Activated CD4-positive, alpha-beta memory T cell treated with anti-CD3 and anti-CD28 coated beads, Interleukin-2, amount 10 ng/mL, durations not matched to agents 7 days and 5 days (primary cell): ENCODE measurements around the gene CLEC10A. TPM values are rescaled to one million over a fixed set of nuclear protein-coding genes. Genes with fewer than 3 reads are reported as not detected.

Source experiments
- CTCF ChIA-PET: fragments of 350-600 bp; sonication (Branson Sonifier 250); formaldehyde crosslinking; loops from one replicate; lab custom pipeline; 2021; ENCODE audit warnings: antibody characterized with exemption, inconsistent platforms; lab: Charles Lee
- POLR2A ChIA-PET: fragments of 350-600 bp; sonication (Branson Sonifier 250); formaldehyde crosslinking; loops from one replicate; lab custom pipeline; 2021; ENCODE audit warnings: antibody characterized with exemption; lab: Charles Lee
- DNase-seq: peaks from one replicate; pipeline ENCODE4 v3.0.0-alpha.2; 2020
- H3K27ac Mint-ChIP-seq: one replicate; pipeline ENCODE4 v1.8.0; 2021; ENCODE audit warnings: mild to moderate bottlenecking, mixed read lengths
- H3K27me3 Mint-ChIP-seq: one replicate; pipeline ENCODE4 v1.8.0; 2021; ENCODE audit warnings: mixed read lengths
- H3K36me3 Mint-ChIP-seq: one replicate; pipeline ENCODE4 v1.8.0; 2021; ENCODE audit warnings: low read depth, mixed read lengths
- H3K4me1 Mint-ChIP-seq: one replicate; pipeline ENCODE4 v1.8.0; 2021; ENCODE audit warnings: mixed read lengths
- H3K4me3 Mint-ChIP-seq: one replicate; pipeline ENCODE4 v1.8.0; 2021; ENCODE audit warnings: mild to moderate bottlenecking, mixed read lengths
- H3K9me3 Mint-ChIP-seq: one replicate; pipeline ENCODE4 v1.8.0; 2021; ENCODE audit warnings: mixed read lengths
- total RNA-seq, 2 experiments: library from RNA; stranded (reverse); gene quantifications; one replicate each; pipeline ENCODE4 v1.2.3, GENCODE V29; 2021

CLEC10A gene
- total RNA-seq, 2 experiments from 2014 or later = not detected

DNA sequence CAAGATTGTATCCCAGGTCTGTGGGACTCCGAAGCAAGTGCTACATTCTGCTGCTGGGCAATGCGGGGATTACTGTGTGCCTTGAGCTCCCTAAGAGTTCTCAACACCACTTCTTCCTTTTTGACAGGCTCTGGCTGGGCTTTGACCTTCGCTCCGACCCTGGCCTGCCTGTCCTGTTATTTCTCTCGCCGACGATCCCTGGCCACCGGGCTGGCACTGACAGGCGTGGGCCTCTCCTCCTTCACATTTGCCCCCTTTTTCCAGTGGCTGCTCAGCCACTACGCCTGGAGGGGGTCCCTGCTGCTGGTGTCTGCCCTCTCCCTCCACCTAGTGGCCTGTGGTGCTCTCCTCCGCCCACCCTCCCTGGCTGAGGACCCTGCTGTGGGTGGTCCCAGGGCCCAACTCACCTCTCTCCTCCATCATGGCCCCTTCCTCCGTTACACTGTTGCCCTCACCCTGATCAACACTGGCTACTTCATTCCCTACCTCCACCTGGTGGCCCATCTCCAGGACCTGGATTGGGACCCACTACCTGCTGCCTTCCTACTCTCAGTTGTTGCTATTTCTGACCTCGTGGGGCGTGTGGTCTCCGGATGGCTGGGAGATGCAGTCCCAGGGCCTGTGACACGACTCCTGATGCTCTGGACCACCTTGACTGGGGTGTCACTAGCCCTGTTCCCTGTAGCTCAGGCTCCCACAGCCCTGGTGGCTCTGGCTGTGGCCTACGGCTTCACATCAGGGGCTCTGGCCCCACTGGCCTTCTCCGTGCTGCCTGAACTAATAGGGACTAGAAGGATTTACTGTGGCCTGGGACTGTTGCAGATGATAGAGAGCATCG is 41.8 kb downstream of the CLEC10A start:
- H3K4me3 Mint-ChIP-seq = peak overlapping the region; percentile 28
- no peak overlapping the region for H3K27ac Mint-ChIP-seq
- POLR2A ChIA-PET = interaction anchor here (1.5 kb wide), 2 partner anchors 8 to 26 kb away, joined by 4 to 9 read pairs; partner anchors contain the start of gene RNASEK
- H3K4me1 Mint-ChIP-seq = peaks cover 57% of the 10 kb centered on the region
- peaks cover 10% of the 10 kb centered on the region for H3K27me3 Mint-ChIP-seq
- CTCF ChIA-PET = interaction anchor here (1.2 to 3.4 kb wide), 4 partner anchors 7 to 98 kb away, joined by 3 to 44 read pairs (median 5); no protein-coding TSS in a partner anchor
- no peaks in the 10 kb centered on the region for H3K9me3 Mint-ChIP-seq
- peaks cover 17% of the 10 kb centered on the region for H3K36me3 Mint-ChIP-seq
- no peak for DNase-seq

GRCh38 chr17:7035591-7036368 is 44.3 kb downstream of the CLEC10A start, which contains the start of gene SLC16A13:
TSS of gene SLC16A13 (plus strand) at chr17:7036015. CDS start at chr17:7036383, 368 bp downstream.
- peak; percentile 99 for DNase-seq
- Mint-ChIP-seq H3K9me3 (no peaks in the 10 kb centered on the region), H3K27ac (peak within 1 kb of the TSS; percentile 96), H3K4me3 (peak within 1 kb of the TSS; percentile 85), H3K36me3 (peaks cover 17% of the 10 kb centered on the region), H3K4me1 (peaks cover 60% of the 10 kb centered on the region), H3K27me3 (no peaks in the 10 kb centered on the region)
- POLR2A ChIA-PET = interaction anchor here (0.6 to 2.6 kb wide), 25 partner anchors 9 to 1138 kb away, joined by 3 to 70 read pairs (median 4); partner anchors contain the start of genes BCL6B, CTDNEP1, DVL2 and PHF23
- CTCF ChIA-PET = interaction anchor here (0.8 to 3.4 kb wide), 13 partner anchors 10 to 185 kb away, joined by 3 to 44 read pairs (median 3); partner anchors contain the start of gene DLG4

GRCh38 chr17:7034955-7035590 is 45.0 kb downstream of the CLEC10A start:
- no peaks in the 10 kb centered on the region for H3K9me3 Mint-ChIP-seq
- CTCF ChIA-PET = interaction anchor here (1.0 to 3.4 kb wide), 12 partner anchors 10 to 184 kb away, joined by 3 to 44 read pairs (median 4); partner anchors contain the start of gene DLG4
- peak; percentile 62 for DNase-seq
- H3K27me3 Mint-ChIP-seq = no peaks in the 10 kb centered on the region
- POLR2A ChIA-PET = interaction anchor here (0.8 to 2.6 kb wide), 19 partner anchors 9 to 1139 kb away, joined by 3 to 70 read pairs (median 4); partner anchors contain the start of genes BCL6B, CTDNEP1, DVL2 and RNASEK
- peak overlapping the region; percentile 96 for H3K27ac Mint-ChIP-seq
- peak overlapping the region; percentile 85 for H3K4me3 Mint-ChIP-seq
- H3K4me1 Mint-ChIP-seq = peaks cover 67% of the 10 kb centered on the region
- H3K36me3 Mint-ChIP-seq = peaks cover 17% of the 10 kb centered on the region

DNA sequence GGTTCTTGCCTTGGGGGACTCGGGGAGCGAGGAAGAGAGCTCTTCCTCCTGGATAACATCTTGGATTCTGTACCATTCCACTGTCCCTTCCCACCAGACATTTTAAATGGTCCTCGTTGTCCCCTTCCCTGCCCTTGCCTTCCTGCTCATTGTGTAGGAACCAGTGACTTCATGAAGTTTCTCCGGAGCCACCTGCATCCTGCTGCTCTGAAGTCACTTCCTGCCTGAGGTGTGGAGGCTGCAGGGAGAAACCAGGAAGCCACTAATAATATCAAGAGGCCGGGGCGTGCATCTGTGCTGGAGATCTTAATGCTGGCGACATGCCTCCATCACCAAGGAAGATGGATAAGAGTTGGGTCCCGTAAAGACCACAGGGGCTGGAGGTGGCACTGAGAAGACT is 50.4 kb downstream of the CLEC10A start:
- Mint-ChIP-seq H3K36me3 (peaks cover 4% of the 10 kb centered on the region), H3K9me3 (no peaks in the 10 kb centered on the region), H3K27me3 (no peaks in the 10 kb centered on the region), H3K27ac (peak overlapping the region; percentile 81), H3K4me3 (peak overlapping the region; percentile 65), H3K4me1 (peaks cover 60% of the 10 kb centered on the region)
- ChIA-PET CTCF (interaction anchor here (1.8 to 1.9 kb wide), 2 partner anchors 8 to 16 kb away, joined by 5 read pairs; no protein-coding TSS in a partner anchor), POLR2A (interaction anchor here (1.2 to 4.9 kb wide), 2 partner anchors 10 to 14 kb away, joined by 3 to 32 read pairs; a partner anchor contains a TSS)
- DNase-seq = peak; percentile 71

- H3K9me3 Mint-ChIP-seq = no peaks in the 10 kb centered on the region
- H3K27ac Mint-ChIP-seq = peak overlapping the region; percentile 81
- CTCF ChIA-PET = interaction anchor here (1.9 kb wide), 1 partner anchor 17 kb away, joined by 5 read pairs; no protein-coding TSS in a partner anchor
- POLR2A ChIA-PET = interaction anchor here (1.2 to 4.9 kb wide), 2 partner anchors 10 to 13 kb away, joined by 3 to 32 read pairs; a partner anchor contains a TSS
- peaks cover under 1% of the 10 kb centered on the region for H3K36me3 Mint-ChIP-seq
- H3K4me3 Mint-ChIP-seq = no peak overlapping the region
- H3K4me1 Mint-ChIP-seq = peaks cover 57% of the 10 kb centered on the region
- DNase-seq = no peak
- H3K27me3 Mint-ChIP-seq = no peaks in the 10 kb centered on the region
Measured at GRCh38 chr17:7029096-7029495, 51.0 kb downstream of the CLEC10A start.

DNA sequence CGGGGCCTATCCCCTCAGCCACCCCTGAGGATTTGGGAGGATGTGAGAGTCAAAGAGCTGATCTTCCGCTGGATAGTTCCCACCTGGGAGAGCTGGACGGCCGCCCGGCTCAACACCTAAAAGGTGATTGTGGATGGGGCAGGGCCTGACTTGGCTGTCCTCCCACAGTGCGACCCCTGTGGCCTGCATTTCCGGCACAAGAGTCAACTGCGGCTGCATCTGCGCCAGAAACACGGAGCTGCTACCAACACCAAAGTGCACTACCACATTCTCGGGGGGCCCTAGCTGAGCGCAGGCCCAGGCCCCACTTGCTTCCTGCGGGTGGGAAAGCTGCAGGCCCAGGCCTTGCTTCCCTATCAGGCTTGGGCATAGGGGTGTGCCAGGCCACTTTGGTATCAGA is 52.7 kb downstream of the CLEC10A start:
- H3K36me3 Mint-ChIP-seq = peaks cover 2% of the 10 kb centered on the region

GRCh38 chr17:7026471-7027115 is 53.5 kb downstream of the CLEC10A start:
- Mint-ChIP-seq H3K9me3 (no peaks in the 10 kb centered on the region), H3K36me3 (peaks cover 2% of the 10 kb centered on the region), H3K4me1 (peaks cover 60% of the 10 kb centered on the region), H3K4me3 (no peak overlapping the region), H3K27me3 (peaks cover 1% of the 10 kb centered on the region), H3K27ac (no peak overlapping the region)
- ChIA-PET CTCF (no interaction called here), POLR2A (interaction anchor here (2.9 to 8.2 kb wide), 3 partner anchors 9 to 11 kb away, joined by 16 to 70 read pairs (median 32); partner anchors contain the start of gene SLC16A13)
- DNase-seq = no peak

More for the DNA sequence above, 52.7 kb downstream of the CLEC10A start:
- H3K4me1 Mint-ChIP-seq = peaks cover 60% of the 10 kb centered on the region
- ChIA-PET POLR2A (interaction anchor here (1.1 to 8.2 kb wide), 3 partner anchors 8 to 19 kb away, joined by 3 to 70 read pairs (median 32); partner anchors contain the start of gene SLC16A13), CTCF (interaction anchor here (0.5 to 0.9 kb wide), 2 partner anchors 19 to 462 kb away, joined by 3 read pairs; no protein-coding TSS in a partner anchor)
- peaks cover 1% of the 10 kb centered on the region for H3K27me3 Mint-ChIP-seq
- no peak for DNase-seq
- H3K4me3 Mint-ChIP-seq = no peak overlapping the region
- H3K27ac Mint-ChIP-seq = no peak overlapping the region
- no peaks in the 10 kb centered on the region for H3K9me3 Mint-ChIP-seq

DNA sequence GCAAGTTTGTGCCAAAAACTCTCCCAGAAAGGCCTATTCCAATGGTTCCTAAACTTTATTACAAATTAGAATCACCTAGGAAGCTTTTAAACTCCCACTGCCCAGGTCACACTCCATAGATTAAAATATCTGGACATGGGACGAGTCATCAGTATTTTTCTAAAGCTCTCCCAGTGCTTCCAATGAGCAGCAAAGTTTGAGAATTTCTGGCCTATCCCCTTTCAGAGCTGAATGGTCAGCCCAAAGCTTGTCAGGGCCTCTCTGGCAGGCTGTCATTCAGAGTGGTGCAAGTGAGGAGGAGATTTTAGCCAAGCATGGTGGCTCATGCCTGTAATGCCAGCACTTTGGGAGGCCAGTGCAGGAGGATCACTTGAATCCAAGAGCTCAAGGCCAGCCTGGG is 54.8 kb downstream of the CLEC10A start:
- CTCF ChIA-PET = interaction anchor here (1.0 to 4.5 kb wide), 4 partner anchors 11 to 23 kb away, joined by 3 to 27 read pairs (median 6); partner anchors contain the start of genes SLC16A11 and SLC16A13
- POLR2A ChIA-PET = interaction anchor here (1.3 to 8.2 kb wide), 5 partner anchors 10 to 21 kb away, joined by 3 to 70 read pairs (median 7); partner anchors contain the start of gene SLC16A13
- DNase-seq = no peak
- Mint-ChIP-seq H3K9me3 (no peaks in the 10 kb centered on the region), H3K36me3 (peaks cover 2% of the 10 kb centered on the region), H3K27ac (no peak overlapping the region), H3K4me3 (no peak overlapping the region), H3K27me3 (peaks cover 1% of the 10 kb centered on the region), H3K4me1 (peaks cover 63% of the 10 kb centered on the region)

Other genes starting within 250 kb of the CLEC10A start
- gene TEKT1, start 248.5 kb downstream of the CLEC10A start, total RNA-seq = not detected
- not detected for gene ALOX12, start 84.2 kb downstream of the CLEC10A start, total RNA-seq
- 100 to 1,000 TPM; 187 to 194 TPM for gene RNASEK, start 67.6 kb downstream of the CLEC10A start, total RNA-seq
- gene BCL6B, start 57.2 kb downstream of the CLEC10A start, total RNA-seq = under 1 TPM; 0.80 to 0.88 TPM
- 10 to 100 TPM; 26.8 to 28.9 TPM for gene SLC16A13, start 44.2 kb downstream of the CLEC10A start, total RNA-seq
- gene SLC16A11, start 36.2 kb downstream of the CLEC10A start, total RNA-seq = under 1 TPM; 0.35 to 0.73 TPM
- not detected for gene ASGR2, start 34.6 kb upstream of the CLEC10A start, total RNA-seq
- gene ASGR1, start 99.1 kb upstream of the CLEC10A start, total RNA-seq = under 1 TPM; 0.60 to 0.73 TPM
- 1 to 10 TPM; 5.2 to 5.3 TPM for gene DLG4, start 139.6 kb upstream of the CLEC10A start, total RNA-seq
- gene ACADVL, start 139.7 kb upstream of the CLEC10A start, total RNA-seq = 100 to 1,000 TPM; 364 to 370 TPM
- 10 to 100 TPM; 47.2 to 49.1 TPM for gene DVL2, start 154.3 kb upstream of the CLEC10A start, total RNA-seq
- gene PHF23, start 159.2 kb upstream of the CLEC10A start, total RNA-seq = 10 to 100 TPM; 45.9 to 53.1 TPM
- 100 to 1,000 TPM; 303 to 313 TPM for gene GABARAP, start 162.2 kb upstream of the CLEC10A start, total RNA-seq
- gene CTDNEP1, start 171.5 kb upstream of the CLEC10A start, total RNA-seq = 100 to 1,000 TPM; 170 to 175 TPM
- gene ELP5, start 172.0 kb upstream of the CLEC10A start, total RNA-seq = 10 to 100 TPM; 40.4 to 42.1 TPM
- gene CLDN7, start 182.2 kb upstream of the CLEC10A start, total RNA-seq = under 1 TPM; 0.15 to 0.80 TPM
- gene SLC2A4, start 201.5 kb upstream of the CLEC10A start, total RNA-seq = not detected
- gene YBX2, start 214.4 kb upstream of the CLEC10A start, total RNA-seq = 1 to 10 TPM; 1.5 to 1.6 TPM
- 100 to 1,000 TPM; 419 to 420 TPM for gene EIF5A, start 227.4 kb upstream of the CLEC10A start, total RNA-seq
- 10 to 100 TPM; 69.8 to 74.7 TPM for gene GPS2, start 235.1 kb upstream of the CLEC10A start, total RNA-seq
- gene NEURL4, start 249.1 kb upstream of the CLEC10A start, total RNA-seq = 10 to 100 TPM; 28.4 to 31.2 TPM